ENCODE measurements around the gene NRCAM.

NRCAM gene

GRCh38 chr7:108246227-108246837, 209.9 kb downstream of the NRCAM start:
- DNase-seq (ENCODE audit: low read depth): no peak

- DNase-seq (ENCODE audit: low read depth): no peak
Observed at GRCh38 chr7:108245523-108246226, 210.6 kb downstream of the NRCAM start.

- no peak for DNase-seq (ENCODE audit: low read depth)
Observed at GRCh38 chr7:108244110-108244509, 212.1 kb downstream of the NRCAM start.

GRCh38 chr7:108239501-108240225, 216.6 kb downstream of the NRCAM start:
- DNase-seq (ENCODE audit: low read depth): no peak

GRCh38 chr7:108236681-108237415, 219.4 kb downstream of the NRCAM start:
- DNase-seq (ENCODE audit: low read depth): no peak

GRCh38 chr7:108235451-108236061, 220.7 kb downstream of the NRCAM start:
- no peak for DNase-seq (ENCODE audit: low read depth)

- DNase-seq (ENCODE audit: low read depth): no peak
Observed at GRCh38 chr7:108234971-108235450, 221.2 kb downstream of the NRCAM start.

- no peak for DNase-seq (ENCODE audit: low read depth)
Observed at GRCh38 chr7:108234281-108234680, 222.0 kb downstream of the NRCAM start.

- DNase-seq (ENCODE audit: low read depth): no peak
Observed at GRCh38 chr7:108232076-108232475, 224.2 kb downstream of the NRCAM start.

- no peak for DNase-seq (ENCODE audit: low read depth)
Observed at GRCh38 chr7:108231221-108231620, 225.0 kb downstream of the NRCAM start.

- no peak for DNase-seq (ENCODE audit: low read depth)
Observed at GRCh38 chr7:108227366-108227765, 228.9 kb downstream of the NRCAM start.

- DNase-seq (ENCODE audit: low read depth): no peak
Observed at GRCh38 chr7:108226816-108227299, 229.4 kb downstream of the NRCAM start.

- no peak for DNase-seq (ENCODE audit: low read depth)
Observed at GRCh38 chr7:108225531-108226181, 230.6 kb downstream of the NRCAM start.

GRCh38 chr7:108224387-108224786, 231.8 kb downstream of the NRCAM start:
- no peak for DNase-seq (ENCODE audit: low read depth)

GRCh38 chr7:108222236-108222892, 233.9 kb downstream of the NRCAM start:
- DNase-seq (ENCODE audit: low read depth): no peak

GRCh38 chr7:108211382-108212201, 244.6 kb downstream of the NRCAM start:
- no peak for DNase-seq (ENCODE audit: low read depth)

GRCh38 chr7:108210796-108211195, 245.4 kb downstream of the NRCAM start:
- no peak for DNase-seq (ENCODE audit: low read depth)

- DNase-seq (ENCODE audit: low read depth): no peak
Observed at GRCh38 chr7:108205311-108205710, 250.9 kb downstream of the NRCAM start.

GRCh38 chr7:108204281-108204796, 251.9 kb downstream of the NRCAM start:
- DNase-seq (ENCODE audit: low read depth): no peak

- DNase-seq (ENCODE audit: low read depth): no peak
Observed at GRCh38 chr7:108203537-108203936, 252.7 kb downstream of the NRCAM start.
